ENCODE results near the gene PARD6A.

Gene PARD6A

GRCh38 chr16:67657751-67658518, 2.8 kb upstream of the PARD6A start:
- Histone ChIP-seq H3K4me1 (ENCODE audit: insufficient read depth, low read length, poor library complexity, severe bottlenecking) (peaks cover 9% of the 10 kb centered on the region), H3F3A (ENCODE audit: low read depth) (no peaks in the 10 kb centered on the region), H3K9me3 (ENCODE audit: insufficient read depth, low read depth, low read length) (no peaks in the 10 kb centered on the region), H3K79me2 (ENCODE audit: insufficient read depth, low read length) (peaks cover 15% of the 10 kb centered on the region; the same call in 1 of the 2 replicates), H3K9ac (ENCODE audit: low read depth, low read length, poor library complexity, severe bottlenecking) (no peak overlapping the region), H4K20me1 (ENCODE audit: insufficient read depth, low read length, poor library complexity, severe bottlenecking) (peaks cover 22% of the 10 kb centered on the region), H2AFZ (ENCODE audit: low read length) (no peak overlapping the region), H3K36me3 (ENCODE audit: insufficient read depth, low read length) (peaks cover 40% of the 10 kb centered on the region; the same call in 1 of the 2 replicates), H3K4me2 (ENCODE audit: low read depth, low read length, poor library complexity, severe bottlenecking) (peak overlapping the region; percentile 70), H3K4me3 (ENCODE audit: low read length, poor library complexity, severe bottlenecking) (no peak overlapping the region), H3K27me3 (ENCODE audit: insufficient read depth, low read length, poor library complexity, severe bottlenecking) (no peaks in the 10 kb centered on the region), H3K9me2 (replicated peaks; ENCODE audit: low read depth, low read length) (no peaks in the 10 kb centered on the region)
- TF ChIP-seq, protein P1, sequence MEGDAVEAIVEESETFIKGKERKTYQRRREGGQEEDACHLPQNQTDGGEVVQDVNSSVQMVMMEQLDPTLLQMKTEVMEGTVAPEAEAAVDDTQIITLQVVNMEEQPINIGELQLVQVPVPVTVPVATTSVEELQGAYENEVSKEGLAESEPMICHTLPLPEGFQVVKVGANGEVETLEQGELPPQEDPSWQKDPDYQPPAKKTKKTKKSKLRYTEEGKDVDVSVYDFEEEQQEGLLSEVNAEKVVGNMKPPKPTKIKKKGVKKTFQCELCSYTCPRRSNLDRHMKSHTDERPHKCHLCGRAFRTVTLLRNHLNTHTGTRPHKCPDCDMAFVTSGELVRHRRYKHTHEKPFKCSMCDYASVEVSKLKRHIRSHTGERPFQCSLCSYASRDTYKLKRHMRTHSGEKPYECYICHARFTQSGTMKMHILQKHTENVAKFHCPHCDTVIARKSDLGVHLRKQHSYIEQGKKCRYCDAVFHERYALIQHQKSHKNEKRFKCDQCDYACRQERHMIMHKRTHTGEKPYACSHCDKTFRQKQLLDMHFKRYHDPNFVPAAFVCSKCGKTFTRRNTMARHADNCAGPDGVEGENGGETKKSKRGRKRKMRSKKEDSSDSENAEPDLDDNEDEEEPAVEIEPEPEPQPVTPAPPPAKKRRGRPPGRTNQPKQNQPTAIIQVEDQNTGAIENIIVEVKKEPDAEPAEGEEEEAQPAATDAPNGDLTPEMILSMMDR (conservative IDR thresholded peaks at IDR 0.05; ENCODE audit: low read length) = no peak

GRCh38 chr16:67658849-67659674, 1.7 kb upstream of the PARD6A start:
- TF ChIP-seq EZH2phosphoT487 (IDR thresholded peaks at IDR 0.05; ENCODE audit: borderline replicate concordance) = no peak
- TF ChIP-seq, protein P1 (conservative IDR thresholded peaks at IDR 0.05; ENCODE audit: low read length) = no peak
- peaks cover 40% of the 10 kb centered on the region; the same call in 1 of the 2 replicates for H3K36me3 ChIP-seq (ENCODE audit: insufficient read depth, low read length)
- H3K79me2 ChIP-seq (ENCODE audit: insufficient read depth, low read length) = peaks cover 15% of the 10 kb centered on the region; the same call in 1 of the 2 replicates
- peaks cover 9% of the 10 kb centered on the region for H3K4me1 ChIP-seq (ENCODE audit: insufficient read depth, low read length, poor library complexity, severe bottlenecking)
- peaks cover 22% of the 10 kb centered on the region for H4K20me1 ChIP-seq (ENCODE audit: insufficient read depth, low read length, poor library complexity, severe bottlenecking)
- peak overlapping the region; percentile 71 for H3K9ac ChIP-seq (ENCODE audit: low read depth, low read length, poor library complexity, severe bottlenecking)
- H3K27me3 ChIP-seq (ENCODE audit: insufficient read depth, low read length, poor library complexity, severe bottlenecking) = no peaks in the 10 kb centered on the region
- H3K4me3 ChIP-seq (ENCODE audit: low read length, poor library complexity, severe bottlenecking) = peak overlapping the region; percentile 76
- H3F3A ChIP-seq (ENCODE audit: low read depth) = no peaks in the 10 kb centered on the region
- H2AFZ ChIP-seq (ENCODE audit: low read length) = no peak overlapping the region
- H3K4me2 ChIP-seq (ENCODE audit: low read depth, low read length, poor library complexity, severe bottlenecking) = peak overlapping the region; percentile 70
- no peaks in the 10 kb centered on the region for H3K9me2 ChIP-seq (replicated peaks; ENCODE audit: low read depth, low read length)
- no peaks in the 10 kb centered on the region for H3K9me3 ChIP-seq (ENCODE audit: insufficient read depth, low read depth, low read length)

DNA sequence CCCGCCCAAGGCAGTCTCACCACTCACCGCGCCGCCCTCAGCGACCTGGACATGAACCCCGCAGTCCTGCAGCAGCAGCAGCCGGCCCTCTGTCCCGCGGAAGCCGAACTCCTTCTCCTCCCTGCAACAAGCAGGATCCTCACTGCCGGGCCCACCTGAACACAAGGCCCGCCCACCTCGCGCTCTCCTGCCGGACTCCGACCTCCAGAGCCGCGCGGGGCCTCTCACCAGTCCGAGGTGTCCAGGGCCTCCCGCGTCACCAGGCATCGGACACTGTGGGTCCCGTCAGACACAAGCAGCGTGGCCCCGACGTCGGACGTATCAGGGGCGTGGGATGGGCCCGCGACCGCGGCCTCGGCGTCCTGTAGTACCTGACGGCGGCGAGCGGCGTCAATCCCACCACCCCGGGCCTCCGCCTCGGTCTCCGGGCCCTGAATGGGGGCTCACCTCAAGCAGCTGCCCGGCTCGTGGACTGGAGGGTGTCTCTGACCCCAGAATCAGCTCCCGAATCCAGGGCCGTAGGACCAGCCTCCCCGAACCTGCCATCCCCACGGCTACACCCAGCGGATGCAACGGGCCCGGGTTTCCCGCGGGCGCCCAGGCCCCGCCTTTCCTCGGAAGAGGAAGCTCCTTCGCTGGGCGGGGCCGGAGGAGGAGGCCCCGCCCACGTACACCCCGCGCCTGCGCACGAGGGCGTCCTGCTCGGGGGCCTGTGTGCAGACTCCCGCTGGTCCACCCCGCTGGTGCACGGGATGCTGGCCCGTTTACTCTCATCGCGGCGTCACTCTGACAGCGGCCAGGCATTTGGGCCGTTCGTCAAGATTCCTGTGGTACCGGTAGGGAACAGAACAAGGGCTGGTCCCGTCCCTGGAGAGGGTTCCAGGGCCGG, 841 bp upstream of the PARD6A start, which contains the start of gene ACD:
Gene ACD, minus strand, starts transcription at position 586 of the 889 bp plus-strand sequence. Its CDS starts 40 bp downstream, at position 546.
- Histone ChIP-seq H3K36me3 (ENCODE audit: insufficient read depth, low read length) (peaks cover 31% of the 10 kb centered on the region; the same call in 1 of the 2 replicates), H3K4me3 (ENCODE audit: low read length, poor library complexity, severe bottlenecking) (peak within 1 kb of the TSS; percentile 76), H3K4me1 (ENCODE audit: insufficient read depth, low read length, poor library complexity, severe bottlenecking) (peaks cover 9% of the 10 kb centered on the region), H3K9ac (ENCODE audit: low read depth, low read length, poor library complexity, severe bottlenecking) (peak within 1 kb of the TSS; percentile 71), H3K4me2 (ENCODE audit: low read depth, low read length, poor library complexity, severe bottlenecking) (peak within 1 kb of the TSS; percentile 72), H4K20me1 (ENCODE audit: insufficient read depth, low read length, poor library complexity, severe bottlenecking) (peaks cover 22% of the 10 kb centered on the region), H3K9me3 (ENCODE audit: insufficient read depth, low read depth, low read length) (no peaks in the 10 kb centered on the region), H3F3A (ENCODE audit: low read depth) (no peaks in the 10 kb centered on the region), H3K27me3 (ENCODE audit: insufficient read depth, low read length, poor library complexity, severe bottlenecking) (no peaks in the 10 kb centered on the region), H3K9me2 (replicated peaks; ENCODE audit: low read depth, low read length) (no peaks in the 10 kb centered on the region), H3K79me2 (ENCODE audit: insufficient read depth, low read length) (peaks cover 15% of the 10 kb centered on the region; the same call in 1 of the 2 replicates), H2AFZ (ENCODE audit: low read length) (peak within 1 kb of the TSS; percentile 82)
- TF ChIP-seq, protein P1 (conservative IDR thresholded peaks at IDR 0.05; ENCODE audit: low read length) = no peak
- TF ChIP-seq EZH2phosphoT487 (IDR thresholded peaks at IDR 0.05; ENCODE audit: borderline replicate concordance) = no peak

Measured in Loucy (cell line).